T-helper 2 cell treated with Interferon-gamma antibody and Interleukin-4, amounts not matched to agents 5 μg/mL and 100 μg/mL, for 36 hours (primary cell): ENCODE results near the gene SMIM5.
A peak's percentile ranks its signal among the peaks of the same experiment; 100 is the strongest.

ENCODE experiments used
- DNase-seq: peaks from one replicate; pipeline ENCODE4 v3.0.0; 2021; ENCODE audit warnings: low spot score
- H3K27ac Mint-ChIP-seq: one replicate; pipeline ENCODE4 v1.8.0; 2021; ENCODE audit warnings: mild to moderate bottlenecking, mixed read lengths
- H3K27me3 Mint-ChIP-seq: one replicate; pipeline ENCODE4 v1.8.0; 2021; ENCODE audit warnings: low read depth, mixed read lengths
- H3K36me3 Mint-ChIP-seq: one replicate; pipeline ENCODE4 v1.8.0; 2021; ENCODE audit warnings: low read depth, mixed read lengths
- H3K4me1 Mint-ChIP-seq: one replicate; pipeline ENCODE4 v1.8.0; 2021; ENCODE audit warnings: low read depth, mixed read lengths
- H3K4me3 Mint-ChIP-seq: one replicate; pipeline ENCODE4 v1.8.0; 2022; ENCODE audit warnings: mild to moderate bottlenecking, moderate library complexity, mixed read lengths
- H3K9me3 Mint-ChIP-seq: one replicate; pipeline ENCODE4 v1.8.0; 2021; ENCODE audit warnings: mixed read lengths

The SMIM5 gene

GRCh38 chr17:75594499-75595283 is 38.5 kb upstream of the SMIM5 start:
- Mint-ChIP-seq H3K27me3 (no peaks in the 10 kb centered on the region), H3K4me1 (peaks cover 3% of the 10 kb centered on the region), H3K36me3 (no peaks in the 10 kb centered on the region), H3K4me3 (no peak overlapping the region), H3K27ac (no peak overlapping the region), H3K9me3 (no peaks in the 10 kb centered on the region)
- no peak for DNase-seq

GRCh38 chr17:75595284-75595919 is 37.8 kb upstream of the SMIM5 start:
- Mint-ChIP-seq H3K36me3 (no peaks in the 10 kb centered on the region), H3K9me3 (no peaks in the 10 kb centered on the region), H3K27me3 (no peaks in the 10 kb centered on the region), H3K27ac (no peak overlapping the region), H3K4me3 (no peak overlapping the region), H3K4me1 (peaks cover 3% of the 10 kb centered on the region)
- DNase-seq: no peak

GRCh38 chr17:75595920-75596313 is 37.3 kb upstream of the SMIM5 start:
- Mint-ChIP-seq H3K4me1 (peaks cover 2% of the 10 kb centered on the region), H3K27me3 (no peaks in the 10 kb centered on the region), H3K4me3 (no peak overlapping the region), H3K36me3 (no peaks in the 10 kb centered on the region), H3K9me3 (no peaks in the 10 kb centered on the region), H3K27ac (no peak overlapping the region)
- no peak for DNase-seq

GRCh38 chr17:75596320-75597087 is 36.7 kb upstream of the SMIM5 start:
- Mint-ChIP-seq H3K4me3 (no peak overlapping the region), H3K36me3 (no peaks in the 10 kb centered on the region), H3K27ac (no peak overlapping the region), H3K9me3 (no peaks in the 10 kb centered on the region), H3K27me3 (no peaks in the 10 kb centered on the region), H3K4me1 (no peaks in the 10 kb centered on the region)
- no peak for DNase-seq

GRCh38 chr17:75601057-75601987 is 31.9 kb upstream of the SMIM5 start:
- peak; percentile 39 for DNase-seq
- H3K4me1 Mint-ChIP-seq: no peaks in the 10 kb centered on the region
- H3K27me3 Mint-ChIP-seq: no peaks in the 10 kb centered on the region
- H3K9me3 Mint-ChIP-seq: no peaks in the 10 kb centered on the region
- no peak overlapping the region for H3K27ac Mint-ChIP-seq
- H3K4me3 Mint-ChIP-seq: no peak overlapping the region
- H3K36me3 Mint-ChIP-seq: no peaks in the 10 kb centered on the region

- Mint-ChIP-seq H3K4me3 (no peak overlapping the region), H3K4me1 (no peaks in the 10 kb centered on the region), H3K27me3 (no peaks in the 10 kb centered on the region), H3K9me3 (no peaks in the 10 kb centered on the region), H3K36me3 (no peaks in the 10 kb centered on the region), H3K27ac (no peak overlapping the region)
- DNase-seq: no peak
Measured at GRCh38 chr17:75602644-75603043, 30.6 kb upstream of the SMIM5 start.

- no peak overlapping the region for H3K27ac Mint-ChIP-seq
- no peaks in the 10 kb centered on the region for H3K9me3 Mint-ChIP-seq
- H3K4me1 Mint-ChIP-seq: no peaks in the 10 kb centered on the region
- no peak for DNase-seq
- H3K36me3 Mint-ChIP-seq: no peaks in the 10 kb centered on the region
- H3K4me3 Mint-ChIP-seq: no peak overlapping the region
- no peaks in the 10 kb centered on the region for H3K27me3 Mint-ChIP-seq
Measured at GRCh38 chr17:75603123-75603522, 30.1 kb upstream of the SMIM5 start.

- DNase-seq: no peak
- H3K27ac Mint-ChIP-seq: no peak overlapping the region
- no peaks in the 10 kb centered on the region for H3K9me3 Mint-ChIP-seq
- H3K27me3 Mint-ChIP-seq: no peaks in the 10 kb centered on the region
- H3K4me3 Mint-ChIP-seq: no peak overlapping the region
- H3K4me1 Mint-ChIP-seq: no peaks in the 10 kb centered on the region
- H3K36me3 Mint-ChIP-seq: no peaks in the 10 kb centered on the region
Measured at GRCh38 chr17:75604034-75604695, 29.1 kb upstream of the SMIM5 start.

GRCh38 chr17:75605790-75606189 is 27.4 kb upstream of the SMIM5 start:
- H3K27me3 Mint-ChIP-seq: no peaks in the 10 kb centered on the region
- H3K9me3 Mint-ChIP-seq: no peaks in the 10 kb centered on the region
- DNase-seq: no peak
- no peaks in the 10 kb centered on the region for H3K4me1 Mint-ChIP-seq
- H3K27ac Mint-ChIP-seq: no peak overlapping the region
- H3K4me3 Mint-ChIP-seq: no peak overlapping the region
- H3K36me3 Mint-ChIP-seq: no peaks in the 10 kb centered on the region

- Mint-ChIP-seq H3K27ac (no peak overlapping the region), H3K4me1 (no peaks in the 10 kb centered on the region), H3K27me3 (no peaks in the 10 kb centered on the region), H3K9me3 (no peaks in the 10 kb centered on the region), H3K4me3 (no peak overlapping the region), H3K36me3 (no peaks in the 10 kb centered on the region)
- DNase-seq: no peak
Measured at GRCh38 chr17:75607086-75607485, 26.1 kb upstream of the SMIM5 start.

- no peaks in the 10 kb centered on the region for H3K9me3 Mint-ChIP-seq
- H3K4me1 Mint-ChIP-seq: no peaks in the 10 kb centered on the region
- DNase-seq: no peak
- H3K27me3 Mint-ChIP-seq: no peaks in the 10 kb centered on the region
- H3K27ac Mint-ChIP-seq: no peak overlapping the region
- no peak overlapping the region for H3K4me3 Mint-ChIP-seq
- no peaks in the 10 kb centered on the region for H3K36me3 Mint-ChIP-seq
Measured at GRCh38 chr17:75610103-75610984, 22.9 kb upstream of the SMIM5 start.

GRCh38 chr17:75611851-75612429 is 21.3 kb upstream of the SMIM5 start:
- H3K9me3 Mint-ChIP-seq: no peaks in the 10 kb centered on the region
- no peaks in the 10 kb centered on the region for H3K27me3 Mint-ChIP-seq
- no peaks in the 10 kb centered on the region for H3K36me3 Mint-ChIP-seq
- H3K4me3 Mint-ChIP-seq: no peak overlapping the region
- H3K27ac Mint-ChIP-seq: no peak overlapping the region
- H3K4me1 Mint-ChIP-seq: no peaks in the 10 kb centered on the region
- DNase-seq: no peak
